ENCODE data around the gene UBE3A. TPM values are rescaled to one million over a fixed set of nuclear protein-coding genes. Genes with fewer than 3 reads are reported as not detected.

Gene UBE3A
- total and polyA plus RNA-seq, 10 of the 15 experiments (the other 5 are each of a cell fraction or from before 2014, with no cell fraction given) = 29.4 to 82.9 (median 58.7) TPM

GRCh38 chr15:25381579-25381978, 57.2 kb downstream of the UBE3A start (continued):
- TF ChIP-seq, protein P1, sequence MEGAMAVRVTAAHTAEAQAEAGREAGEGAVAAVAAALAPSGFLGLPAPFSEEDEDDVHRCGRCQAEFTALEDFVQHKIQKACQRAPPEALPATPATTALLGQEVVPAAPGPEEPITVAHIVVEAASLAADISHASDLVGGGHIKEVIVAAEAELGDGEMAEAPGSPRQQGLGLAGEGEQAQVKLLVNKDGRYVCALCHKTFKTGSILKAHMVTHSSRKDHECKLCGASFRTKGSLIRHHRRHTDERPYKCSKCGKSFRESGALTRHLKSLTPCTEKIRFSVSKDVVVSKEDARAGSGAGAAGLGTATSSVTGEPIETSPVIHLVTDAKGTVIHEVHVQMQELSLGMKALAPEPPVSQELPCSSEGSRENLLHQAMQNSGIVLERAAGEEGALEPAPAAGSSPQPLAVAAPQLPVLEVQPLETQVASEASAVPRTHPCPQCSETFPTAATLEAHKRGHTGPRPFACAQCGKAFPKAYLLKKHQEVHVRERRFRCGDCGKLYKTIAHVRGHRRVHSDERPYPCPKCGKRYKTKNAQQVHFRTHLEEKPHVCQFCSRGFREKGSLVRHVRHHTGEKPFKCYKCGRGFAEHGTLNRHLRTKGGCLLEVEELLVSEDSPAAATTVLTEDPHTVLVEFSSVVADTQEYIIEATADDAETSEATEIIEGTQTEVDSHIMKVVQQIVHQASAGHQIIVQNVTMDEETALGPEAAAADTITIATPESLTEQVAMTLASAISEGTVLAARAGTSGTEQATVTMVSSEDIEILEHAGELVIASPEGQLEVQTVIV (IDR thresholded peaks at IDR 0.05; ENCODE audit: borderline replicate concordance, partially characterized antibody) = no peak
- TF ChIP-seq ESRRA (IDR thresholded peaks at IDR 0.05; ENCODE audit: low read length) = no peak
- TF ChIP-seq CBFB (IDR thresholded peaks at IDR 0.05; ENCODE audit: low read depth) = no peak
- no peak for TF ChIP-seq DPF2 (IDR thresholded peaks at IDR 0.05)
- TF ChIP-seq MLLT1 (IDR thresholded peaks at IDR 0.05) = no peak
- TF ChIP-seq YBX1 (IDR thresholded peaks at IDR 0.05) = no peak
- TF ChIP-seq RUNX3 (IDR thresholded peaks at IDR 0.05; ENCODE audit: low read length) = no peak

DNA sequence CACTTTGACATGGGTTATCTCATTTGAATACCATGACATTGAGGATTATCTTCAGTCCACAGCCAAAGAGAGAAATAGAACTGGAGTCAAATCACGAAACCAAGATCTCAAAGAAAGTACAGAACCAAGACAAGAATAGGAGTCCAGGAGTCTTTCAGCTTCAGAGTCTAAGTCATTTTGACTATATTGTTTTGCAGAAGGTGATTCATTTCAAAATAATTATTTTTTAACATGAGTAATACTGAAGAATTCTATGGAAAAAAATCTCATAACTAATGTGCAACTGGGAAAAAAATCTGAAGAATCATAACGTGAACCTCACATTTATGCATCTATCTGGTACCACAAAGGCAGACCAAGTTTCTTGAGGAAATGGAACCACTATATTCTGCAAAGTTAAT, 60.3 kb downstream of the UBE3A start:
- CTCF ChIA-PET = interaction anchor here (2.0 kb wide), 1 partner anchor 11 kb away, joined by 8 read pairs; no protein-coding TSS in a partner anchor
- no peak for DNase-seq (ENCODE audit: low read depth, low spot score)
- Histone ChIP-seq H4K20me1 (ENCODE audit: control insufficient read depth, insufficient read depth) (no peaks in the 10 kb centered on the region), H3K27ac (ENCODE audit: control insufficient read depth, insufficient read depth) (no peak overlapping the region), H3K9me3 (replicated peaks; ENCODE audit: control insufficient read depth, insufficient read depth, low read length) (peaks cover 7% of the 10 kb centered on the region), H3K4me3 (no peak overlapping the region), H3K36me3 (ENCODE audit: control insufficient read depth in 2 of 2, insufficient read depth in 2 of 2, low read length in 1 of 2) (peaks cover 2 to 16% of the 10 kb centered on the region in 2 experiments), H3K4me1 (ENCODE audit: control insufficient read depth, insufficient read depth, low read length) (no peaks in the 10 kb centered on the region), H3K27me3 (replicated peaks in 1 of 2; ENCODE audit: control insufficient read depth in 2 of 2, insufficient read depth in 2 of 2, low read length in 1 of 2) (no peaks in the 10 kb centered on the region), H2AFZ (ENCODE audit: control insufficient read depth, low read depth, low read length) (no peak overlapping the region), H3K79me2 (ENCODE audit: control insufficient read depth, insufficient read depth, low read length) (peaks cover 5% of the 10 kb centered on the region), H3K4me2 (ENCODE audit: control insufficient read depth, insufficient read depth) (no peak overlapping the region), H3K9ac (ENCODE audit: control insufficient read depth, insufficient read depth, low read length) (no peak overlapping the region)
- RAD21 ChIA-PET (ENCODE audit: unreplicated experiment) = interaction anchor here (1.0 to 1.3 kb wide), 2 partner anchors 33 to 56 kb away, joined by 3 to 6 read pairs; no protein-coding TSS in a partner anchor
- 27% methylated on average over 2 of the region's 2 CpGs for WGBS (ENCODE audit: insufficient coverage, insufficient replicate concordance, low lambda C conversion rate, missing lambda C conversion rate)
- in situ Hi-C loops (cut with MboI) (no loop called here), intact Hi-C loops (cut with micrococcal nuclease; ENCODE audit: unreplicated experiment) (loop anchor here (5.0 kb wide), 1 partner anchor 39 kb away; no protein-coding TSS in a partner anchor)
- no TSS peak for BruUV-seq (replicated peaks)
- TF ChIP-seq ZNF622 (IDR thresholded peaks at IDR 0.05) = no peak
- TF ChIP-seq HCFC1 (IDR thresholded peaks at IDR 0.05; ENCODE audit: low read length) = no peak
- TF ChIP-seq, protein P2, sequence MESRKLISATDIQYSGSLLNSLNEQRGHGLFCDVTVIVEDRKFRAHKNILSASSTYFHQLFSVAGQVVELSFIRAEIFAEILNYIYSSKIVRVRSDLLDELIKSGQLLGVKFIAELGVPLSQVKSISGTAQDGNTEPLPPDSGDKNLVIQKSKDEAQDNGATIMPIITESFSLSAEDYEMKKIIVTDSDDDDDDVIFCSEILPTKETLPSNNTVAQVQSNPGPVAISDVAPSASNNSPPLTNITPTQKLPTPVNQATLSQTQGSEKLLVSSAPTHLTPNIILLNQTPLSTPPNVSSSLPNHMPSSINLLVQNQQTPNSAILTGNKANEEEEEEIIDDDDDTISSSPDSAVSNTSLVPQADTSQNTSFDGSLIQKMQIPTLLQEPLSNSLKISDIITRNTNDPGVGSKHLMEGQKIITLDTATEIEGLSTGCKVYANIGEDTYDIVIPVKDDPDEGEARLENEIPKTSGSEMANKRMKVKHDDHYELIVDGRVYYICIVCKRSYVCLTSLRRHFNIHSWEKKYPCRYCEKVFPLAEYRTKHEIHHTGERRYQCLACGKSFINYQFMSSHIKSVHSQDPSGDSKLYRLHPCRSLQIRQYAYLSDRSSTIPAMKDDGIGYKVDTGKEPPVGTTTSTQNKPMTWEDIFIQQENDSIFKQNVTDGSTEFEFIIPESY (IDR thresholded peaks at IDR 0.05) = no peak
- TF ChIP-seq BMI1 (IDR thresholded peaks at IDR 0.05; ENCODE audit: borderline replicate concordance) = no peak
- no peak for TF ChIP-seq ZNF207 (IDR thresholded peaks at IDR 0.05; ENCODE audit: borderline replicate concordance)
- SMC1A ChIA-PET (ENCODE audit: uncharacterized antibody, unreplicated experiment) = interaction anchor here (1.0 to 2.4 kb wide), 5 partner anchors 10 to 47 kb away, joined by 3 to 8 read pairs (median 3); no protein-coding TSS in a partner anchor
- POLR2A ChIA-PET = interaction anchor here (1.2 kb wide), 1 partner anchor 14 kb away, joined by 3 read pairs; no protein-coding TSS in a partner anchor
- ATAC-seq = peak; percentile 62
- no peak for FAIRE-seq

All from GM12878 (cell line).